Liver (tissue), 3 donors: ENCODE results near the gene LRRC63.

Experiments used
- CTCF ChIP-seq: fragments of 150-350 bp; IDR thresholded peaks from 2 replicates; pipeline ENCODE4 v1.5.1; 2017; ENCODE audit warnings: improper control_type of control experiment, low read depth, low read length; ENCODE audit not compliant: missing input control
- EGR1 ChIP-seq, 2 donors: IDR thresholded peaks; 2 replicates each; pipeline ENCODE4 v1.6.1; 2016 to 2018; ENCODE audit warnings: antibody characterized with exemption in 2 of 2, low read depth in 2 of 2
- GABPA ChIP-seq, 2 donors: IDR thresholded peaks in 1 of 2; conservative IDR thresholded peaks in 1 of 2; 2 replicates each; pipeline ENCODE4 v1.6.1; 2016; ENCODE audit warnings: antibody characterized with exemption in 2 of 2, mild to moderate bottlenecking in 1 of 2, moderate library complexity in 1 of 2
- HNF4A ChIP-seq, 2 donors: conservative IDR thresholded peaks; 2 replicates each; pipeline ENCODE4 v1.6.1; 2016; ENCODE audit warnings: antibody characterized with exemption in 2 of 2, mild to moderate bottlenecking in 2 of 2
- MAX ChIP-seq: IDR thresholded peaks from 2 replicates; pipeline ENCODE4 v1.6.1; 2016; ENCODE audit warnings: antibody characterized with exemption
- REST ChIP-seq: IDR thresholded peaks from 2 replicates; pipeline ENCODE4 v1.6.1; 2016; ENCODE audit warnings: antibody characterized with exemption, mild to moderate bottlenecking
- RXRA ChIP-seq, 2 donors: IDR thresholded peaks; 2 replicates each; pipeline ENCODE4 v1.6.1; 2017 to 2018; ENCODE audit warnings: antibody characterized with exemption in 2 of 2, mild to moderate bottlenecking in 1 of 2
- SP1 ChIP-seq: IDR thresholded peaks from 2 replicates; pipeline ENCODE4 v1.6.1; 2018; ENCODE audit warnings: antibody characterized with exemption, mild to moderate bottlenecking
- TAF1 ChIP-seq: conservative IDR thresholded peaks from 2 replicates; pipeline ENCODE4 v1.6.1; 2016; ENCODE audit warnings: antibody characterized with exemption, mild to moderate bottlenecking
- donor health status: healthy.
- donor health status: healthy.

GRCh38 chr13:46289260-46289955, 77.7 kb downstream of the LRRC63 start:
- TF ChIP-seq GABPA (IDR thresholded peaks at IDR 0.05 in 1 of 2, conservative IDR thresholded peaks at IDR 0.05 in 1 of 2) (no peak), REST (no peak), CTCF (no peak), EGR1 (IDR thresholded peaks at IDR 0.05; ENCODE audit: low read depth in 2 of 2) (no peak), MAX (no peak), SP1 (peak; percentile 62), HNF4A (conservative IDR thresholded peaks at IDR 0.05) (peak; percentile 14 to 58), RXRA (IDR thresholded peaks at IDR 0.05) (peak in 1 of 2 donors; percentile 53), TAF1 (no peak)
